Ovary (tissue), 3 donors: ENCODE results near the gene PDZD4.

Source experiments
- CTCF ChIP-seq, 3 donors: fragments of 450-650 bp in 2 of 3; fragments of 200-600 bp in 1 of 3; IDR thresholded peaks; one replicate each; pipeline versions ENCODE4 v1.5.1 to v1.8.0; 2016 to 2022; ENCODE audit warnings: antibody characterized with exemption in 3 of 3, mild to moderate bottlenecking in 1 of 3
- POLR2A ChIP-seq: fragments of 450-650 bp; IDR thresholded peaks from one replicate; pipeline ENCODE4 v1.6.1; 2017; ENCODE audit warnings: antibody characterized with exemption, mild to moderate bottlenecking, moderate library complexity
- donor health status: DM: no; HTN: no; CAD: no.

GRCh38 chrX:153778684-153779101 lies 51.7 kb downstream of the PDZD4 start:
- no peak for TF ChIP-seq CTCF (IDR thresholded peaks at IDR 0.05)
- TF ChIP-seq POLR2A = no peak
